Activated CD4-positive, alpha-beta T cell treated with anti-CD3 and anti-CD28 coated beads for 24 hours (primary cell): Measurements from ENCODE around the gene RBM46.
A peak's percentile ranks its signal among the peaks of the same experiment; 100 is the strongest.

Experiments used
- DNase-seq, 2 donors: peaks; one replicate each; pipeline ENCODE4 v3.0.0-alpha.2; 2020; ENCODE audit warnings: low read depth in 2 of 2

RBM46 gene

GRCh38 chr4:154781126-154781982 lies at the start of gene RBM46:
Gene RBM46 (plus strand): TSS chr4:154781272. CDS start chr4:154796753, 15,481 bp downstream.
- DNase-seq, result no peak

GRCh38 chr4:154731756-154732155 lies 49.3 kb upstream of the RBM46 start:
- DNase-seq, result no peak

GRCh38 chr4:154732669-154733068 lies 48.4 kb upstream of the RBM46 start:
- DNase-seq, result no peak

- no peak for DNase-seq
Observed at GRCh38 chr4:154736770-154737169, 44.3 kb upstream of the RBM46 start.

GRCh38 chr4:154738426-154738825 lies 42.6 kb upstream of the RBM46 start:
- no peak for DNase-seq

GRCh38 chr4:154739111-154739510 lies 42.0 kb upstream of the RBM46 start:
- no peak for DNase-seq

GRCh38 chr4:154740462-154740861 lies 40.6 kb upstream of the RBM46 start:
- DNase-seq, result no peak

GRCh38 chr4:154741131-154741665 lies 39.9 kb upstream of the RBM46 start:
- DNase-seq, result no peak

GRCh38 chr4:154741922-154742850 lies 38.9 kb upstream of the RBM46 start:
- no peak for DNase-seq

- peak in 1 of 2 donors; percentile 26 for DNase-seq
Observed at GRCh38 chr4:154743683-154744340, 37.3 kb upstream of the RBM46 start, which contains the start of gene LRAT. Gene LRAT (plus strand): TSS chr4:154744000. CDS start chr4:154744327, 327 bp downstream.

GRCh38 chr4:154744341-154744926 lies 36.6 kb upstream of the RBM46 start:
- no peak for DNase-seq

- no peak for DNase-seq
Observed at GRCh38 chr4:154757713-154758112, 23.4 kb upstream of the RBM46 start.

GRCh38 chr4:154760895-154761294 lies 20.2 kb upstream of the RBM46 start:
- no peak for DNase-seq

- DNase-seq, result no peak
Observed at GRCh38 chr4:154778264-154778663, 2.8 kb upstream of the RBM46 start.

GRCh38 chr4:154779362-154779947 lies 1.6 kb upstream of the RBM46 start:
- no peak for DNase-seq

GRCh38 chr4:154781983-154782293 lies 866 bp downstream of the RBM46 start:
- DNase-seq, result no peak

- no peak for DNase-seq
Observed at GRCh38 chr4:154807042-154807630, 26.1 kb downstream of the RBM46 start.

GRCh38 chr4:154818230-154818629 lies 37.2 kb downstream of the RBM46 start:
- DNase-seq, result no peak

- no peak for DNase-seq
Observed at GRCh38 chr4:154822775-154823174, 41.7 kb downstream of the RBM46 start.

- no peak for DNase-seq
Observed at GRCh38 chr4:154836030-154836429, 55.0 kb downstream of the RBM46 start.

GRCh38 chr4:154836513-154836912 lies 55.4 kb downstream of the RBM46 start:
- DNase-seq, result no peak
